SU-DHL-6 (cell line): ENCODE measurements around the gene SERPIND1.

Source experiments
- H2AFZ ChIP-seq: fragments of 200-600 bp; sonication (generic); 2 replicates; pipeline ENCODE4 v1.6.1; 2014; ENCODE audit warnings: low read depth, mild to moderate bottlenecking, moderate library complexity, mixed read lengths, antibody characterized with exemption, low read length; ENCODE audit not compliant: severe bottlenecking
- H3F3A ChIP-seq: fragments of 200-600 bp; shearing (Covaris generic); 2 replicates; pipeline ENCODE4 v1.6.0; 2016; ENCODE audit warnings: antibody characterized with exemption, mild to moderate bottlenecking; ENCODE audit not compliant: insufficient read depth
- H3K27ac ChIP-seq: fragments of 200-600 bp; sonication (generic); 2 replicates; pipeline ENCODE4 v1.5.1; 2016; ENCODE audit warnings: low read depth, mild to moderate bottlenecking, low read length, moderate library complexity, mixed read lengths
- H3K27me3 ChIP-seq: fragments of 200-600 bp; sonication (generic), shearing (Covaris generic); 2 replicates; pipeline ENCODE4 v1.6.0; 2014; ENCODE audit warnings: mild to moderate bottlenecking, low read length
- H3K36me3 ChIP-seq: fragments of 200-600 bp; sonication (generic); 2 replicates; pipeline ENCODE4 v1.6.1; 2014; ENCODE audit warnings: mild to moderate bottlenecking, low read length, mixed read lengths
- H3K4me2 ChIP-seq: fragments of 300-600, 200-600 bp; shearing (Covaris generic), sonication (generic); 2 replicates; pipeline ENCODE4 v1.6.0; 2014; ENCODE audit warnings: low read length, low read depth, mild to moderate bottlenecking; ENCODE audit not compliant: poor library complexity, severe bottlenecking
- H3K4me3 ChIP-seq: fragments of 200-600 bp; sonication (generic); 2 replicates; pipeline ENCODE4 v1.5.1; 2014; ENCODE audit warnings: antibody characterized with exemption, low read length, mild to moderate bottlenecking, mixed read lengths; ENCODE audit not compliant: insufficient read depth, poor library complexity, severe bottlenecking
- H3K79me2 ChIP-seq: fragments of 200-600 bp; sonication (generic); 2 replicates; pipeline ENCODE4 v1.6.1; 2014; ENCODE audit warnings: mild to moderate bottlenecking, low read length, moderate library complexity; ENCODE audit not compliant: insufficient read depth
- H3K9ac ChIP-seq: fragments of 200-600 bp; sonication (generic); 2 replicates; pipeline ENCODE4 v1.7.0; 2014; ENCODE audit warnings: mild to moderate bottlenecking, low read length
- H3K9me2 ChIP-seq: fragments of 200-600 bp; sonication (generic); replicated peaks from 2 replicates; pipeline ENCODE4 v1.6.1; 2014; ENCODE audit warnings: low read length; ENCODE audit not compliant: insufficient read depth
- H3K9me3 ChIP-seq: fragments of 200-600 bp; sonication (generic); 2 replicates; pipeline ENCODE4 v1.6.1; 2014; ENCODE audit warnings: low read length, mixed read lengths; ENCODE audit not compliant: insufficient read depth
- H4K20me1 ChIP-seq: fragments of 200-600 bp; sonication (generic); 2 replicates; pipeline ENCODE4 v1.6.1; 2014; ENCODE audit warnings: low read depth, mild to moderate bottlenecking, antibody characterized with exemption, low read length, moderate library complexity, mixed read lengths
- CTCF ChIP-seq: fragments of 200-600 bp; sonication (generic); IDR thresholded peaks from one replicate; pipeline ENCODE4 v1.5.1; 2017; ENCODE audit warnings: antibody characterized with exemption, mild to moderate bottlenecking, low read length, moderate library complexity; ENCODE audit not compliant: insufficient read depth, poor library complexity, severe bottlenecking
- EZH2phosphoT487 ChIP-seq: fragments of 200-600 bp; sonication (generic), shearing (Covaris generic); conservative IDR thresholded peaks from 2 replicates; pipeline ENCODE4 v1.6.1; 2018; ENCODE audit warnings: mild to moderate bottlenecking, antibody characterized with exemption, low read length, moderate library complexity, mixed read lengths

The SERPIND1 gene

GRCh38 chr22:20798218-20798617, 24.3 kb downstream of the SERPIND1 start:
- no peak for TF ChIP-seq CTCF
- TF ChIP-seq EZH2phosphoT487 = no peak
- Histone ChIP-seq H3K27ac (no peak overlapping the region), H3F3A (no peaks in the 10 kb centered on the region), H2AFZ (no peak overlapping the region), H3K27me3 (no peaks in the 10 kb centered on the region), H4K20me1 (no peaks in the 10 kb centered on the region), H3K9ac (no peak overlapping the region), H3K4me3 (no peak overlapping the region), H3K4me2 (no peak overlapping the region), H3K36me3 (no peaks in the 10 kb centered on the region), H3K9me3 (no peaks in the 10 kb centered on the region), H3K79me2 (no peaks in the 10 kb centered on the region), H3K9me2 (no peaks in the 10 kb centered on the region)

- Histone ChIP-seq H3K27ac (no peak overlapping the region), H3K4me2 (no peak overlapping the region), H3K4me3 (no peak overlapping the region), H3K27me3 (no peaks in the 10 kb centered on the region), H3K9me3 (no peaks in the 10 kb centered on the region), H2AFZ (no peak overlapping the region), H3K79me2 (no peaks in the 10 kb centered on the region), H3K36me3 (no peaks in the 10 kb centered on the region), H4K20me1 (no peaks in the 10 kb centered on the region), H3K9ac (no peak overlapping the region), H3F3A (no peaks in the 10 kb centered on the region), H3K9me2 (no peaks in the 10 kb centered on the region)
- TF ChIP-seq CTCF (no peak), EZH2phosphoT487 (no peak)
These were observed 25.1 kb downstream of the SERPIND1 start for GRCh38 chr22:20798974-20799373.

- no peak overlapping the region for H3K27ac ChIP-seq
- H3K4me3 ChIP-seq = no peak overlapping the region
- no peaks in the 10 kb centered on the region for H3F3A ChIP-seq
- no peaks in the 10 kb centered on the region for H3K9me3 ChIP-seq
- no peaks in the 10 kb centered on the region for H3K9me2 ChIP-seq
- H4K20me1 ChIP-seq = no peaks in the 10 kb centered on the region
- no peaks in the 10 kb centered on the region for H3K36me3 ChIP-seq
- H3K4me2 ChIP-seq = no peak overlapping the region
- TF ChIP-seq CTCF (no peak), EZH2phosphoT487 (no peak)
- H3K27me3 ChIP-seq = no peaks in the 10 kb centered on the region
- no peak overlapping the region for H3K9ac ChIP-seq
- H2AFZ ChIP-seq = no peak overlapping the region
- no peaks in the 10 kb centered on the region for H3K79me2 ChIP-seq
These were observed 25.5 kb downstream of the SERPIND1 start for GRCh38 chr22:20799449-20799848.
